ENCODE results near the gene ZNF343. TPM values are rescaled to one million over a fixed set of nuclear protein-coding genes. Genes with fewer than 3 reads are reported as not detected.

ZNF343 gene
- total and polyA plus RNA-seq, 2 donors (not counting 3 experiments of a cell fraction or from before 2014, with no cell fraction given): 4.7 to 7.9 TPM

DNA sequence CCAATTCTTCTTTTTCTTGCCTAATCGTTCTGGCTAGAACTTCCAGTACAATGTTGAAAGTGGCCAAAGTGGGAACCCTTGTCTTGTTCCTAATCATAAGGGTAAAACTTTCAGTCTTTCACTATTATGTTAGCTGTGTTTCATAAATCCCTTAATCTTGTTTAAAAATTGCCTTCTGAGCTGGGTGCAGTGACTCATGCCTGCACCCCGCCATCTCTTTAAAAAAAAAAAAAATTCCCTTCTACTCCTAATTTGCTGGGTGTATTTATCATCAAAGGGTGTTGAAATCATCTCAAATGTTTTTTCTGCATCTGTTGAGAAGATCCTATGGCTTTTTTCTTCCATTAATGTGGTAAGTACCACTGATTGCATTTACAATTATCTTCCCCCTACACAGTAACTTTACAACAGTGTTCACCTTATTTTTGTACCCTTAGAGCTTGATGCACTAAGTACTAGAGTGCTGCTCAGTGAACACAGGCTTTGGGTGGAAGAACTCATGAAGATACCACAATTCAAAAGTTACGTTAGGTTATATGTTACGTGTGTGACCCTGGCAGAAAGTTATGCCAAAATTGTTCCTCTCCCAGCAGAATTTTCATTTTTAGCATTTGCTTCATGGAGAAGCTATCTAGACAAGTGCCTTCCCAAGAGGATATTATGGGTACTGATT, 47.8 kb downstream of the ZNF343 start:
- dilution Hi-C loops (cut with MboI; ENCODE audit: extremely low pct_ligation_motif_present, low sequenced_read_pairs) (no loop called here), intact Hi-C loops (cut with micrococcal nuclease) (no loop called here)
- Histone ChIP-seq H3K27ac (ENCODE audit: insufficient read depth, low read depth, low read length) (no peak overlapping the region), H3K9ac (replicated peaks; ENCODE audit: extremely low read depth, insufficient read depth, low read length) (no peak overlapping the region), H3K4me2 (ENCODE audit: insufficient read depth, low read length) (no peak overlapping the region), H3K9me1 (replicated peaks; ENCODE audit: control insufficient read depth, extremely low read depth, insufficient read depth, low read length) (no peaks in the 10 kb centered on the region), H3K79me2 (ENCODE audit: control insufficient read depth, insufficient read depth, low read length) (peaks cover 17% of the 10 kb centered on the region), H3K4me1 (ENCODE audit: control insufficient read depth, extremely low read depth, insufficient read depth, low read length) (no peaks in the 10 kb centered on the region), H3K27me3 (ENCODE audit: control insufficient read depth in 2 of 2, insufficient read depth in 2 of 2, low read length in 2 of 2) (no peaks in the 10 kb centered on the region), H3K9me3 (replicated peaks; ENCODE audit: control insufficient read depth, insufficient read depth, low read length) (no peaks in the 10 kb centered on the region), H3K36me3 (ENCODE audit: control insufficient read depth in 2 of 2, extremely low read depth in 1 of 2, insufficient read depth in 2 of 2, low read length in 2 of 2) (peaks cover 36 to 60% of the 10 kb centered on the region in 2 experiments), H3K4me3 (replicated peaks in 1 of 3; ENCODE audit: insufficient read depth in 1 of 3, low read depth in 1 of 3, low read length in 3 of 3) (no peak overlapping the region), H4K20me1 (replicated peaks; ENCODE audit: control insufficient read depth, extremely low read depth, insufficient read depth, low read length) (peaks cover 2% of the 10 kb centered on the region), H2AFZ (ENCODE audit: low read depth, low read length) (no peak overlapping the region)
- BruUV-seq (replicated peaks): no TSS peak
- FAIRE-seq (no peak), DNase-seq (ENCODE audit: low read depth, low spot score) (no peak)
- ChIA-PET CTCF (interaction anchor here (1.0 to 1.1 kb wide), 2 partner anchors 9 to 61 kb away, joined by 3 to 4 read pairs; no protein-coding TSS in a partner anchor), POLR2A (no interaction called here)
- no peak for TF ChIP-seq JUN (IDR thresholded peaks at IDR 0.05; ENCODE audit: borderline replicate concordance, insufficient read depth, insufficient read length, low read depth)
- no peak for TF ChIP-seq EZH2 (IDR thresholded peaks at IDR 0.05; ENCODE audit: borderline replicate concordance, low read depth, low read length, severe bottlenecking)
- TF ChIP-seq FOS (IDR thresholded peaks at IDR 0.05; ENCODE audit: borderline replicate concordance, insufficient read depth, low read length): no peak
- TF ChIP-seq POLR2A (IDR thresholded peaks at IDR 0.05; ENCODE audit: low read depth, low read length): no peak
- no peak for TF ChIP-seq GATA2 (IDR thresholded peaks at IDR 0.05; ENCODE audit: insufficient read depth, insufficient read length, low read depth, low read length)
- TF ChIP-seq, protein P1, sequence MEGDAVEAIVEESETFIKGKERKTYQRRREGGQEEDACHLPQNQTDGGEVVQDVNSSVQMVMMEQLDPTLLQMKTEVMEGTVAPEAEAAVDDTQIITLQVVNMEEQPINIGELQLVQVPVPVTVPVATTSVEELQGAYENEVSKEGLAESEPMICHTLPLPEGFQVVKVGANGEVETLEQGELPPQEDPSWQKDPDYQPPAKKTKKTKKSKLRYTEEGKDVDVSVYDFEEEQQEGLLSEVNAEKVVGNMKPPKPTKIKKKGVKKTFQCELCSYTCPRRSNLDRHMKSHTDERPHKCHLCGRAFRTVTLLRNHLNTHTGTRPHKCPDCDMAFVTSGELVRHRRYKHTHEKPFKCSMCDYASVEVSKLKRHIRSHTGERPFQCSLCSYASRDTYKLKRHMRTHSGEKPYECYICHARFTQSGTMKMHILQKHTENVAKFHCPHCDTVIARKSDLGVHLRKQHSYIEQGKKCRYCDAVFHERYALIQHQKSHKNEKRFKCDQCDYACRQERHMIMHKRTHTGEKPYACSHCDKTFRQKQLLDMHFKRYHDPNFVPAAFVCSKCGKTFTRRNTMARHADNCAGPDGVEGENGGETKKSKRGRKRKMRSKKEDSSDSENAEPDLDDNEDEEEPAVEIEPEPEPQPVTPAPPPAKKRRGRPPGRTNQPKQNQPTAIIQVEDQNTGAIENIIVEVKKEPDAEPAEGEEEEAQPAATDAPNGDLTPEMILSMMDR (IDR thresholded peaks at IDR 0.05; ENCODE audit: extremely low read depth in 1 of 2, insufficient read depth in 1 of 2, low read depth in 1 of 2, low read length in 2 of 2): no peak
- no peak for TF ChIP-seq MYC (IDR thresholded peaks at IDR 0.05; ENCODE audit: low read depth, low read length)
- TF ChIP-seq, protein P2, sequence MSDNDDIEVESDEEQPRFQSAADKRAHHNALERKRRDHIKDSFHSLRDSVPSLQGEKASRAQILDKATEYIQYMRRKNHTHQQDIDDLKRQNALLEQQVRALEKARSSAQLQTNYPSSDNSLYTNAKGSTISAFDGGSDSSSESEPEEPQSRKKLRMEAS (IDR thresholded peaks at IDR 0.05; ENCODE audit: insufficient read depth, insufficient read length): no peak
- TF ChIP-seq POLR2AphosphoS5 (IDR thresholded peaks at IDR 0.05; ENCODE audit: insufficient read depth, low read depth, low read length): no peak
